CD4-positive, alpha-beta T cell (primary cell): ENCODE results near the gene SNTG2. TPM values are rescaled to one million over a fixed set of nuclear protein-coding genes. Genes with fewer than 3 reads are reported as not detected.

Experiments
- ATAC-seq: fragments of 200-7000 bp; cut with Tn5 transposase; one replicate; pipeline ENCODE4 v1.10.0; 2022; ENCODE audit warnings: mild to moderate bottlenecking; ENCODE audit not compliant: poor library complexity
- CTCF ChIA-PET: fragments of 350-600 bp; sonication (Branson Sonifier 250); formaldehyde crosslinking; loops from one replicate; lab custom pipeline; 2021; ENCODE audit warnings: antibody characterized with exemption, inconsistent platforms; lab: Charles Lee
- POLR2A ChIA-PET: fragments of 350-600 bp; sonication (Branson Sonifier 250); formaldehyde crosslinking; loops from one replicate; lab custom pipeline; 2021; ENCODE audit warnings: antibody characterized with exemption, inconsistent platforms; lab: Charles Lee
- DNase-seq, 14 experiments: peaks; one replicate each; pipeline ENCODE4 v3.0.0-alpha.2; 2013 to 2020; ENCODE audit warnings: mixed read lengths in 2 of 14
- H3K27ac ChIP-seq, 2 donors: one replicate each; pipeline versions ENCODE4 v1.5.1 to v1.7.0; 2013; ENCODE audit warnings: low read length in 2 of 2, low read depth in 1 of 2, mild to moderate bottlenecking in 1 of 2
- H3K27me3 ChIP-seq, 2 experiments: 1 replicate in 1 of 2; 2 replicates in 1 of 2; pipeline versions ENCODE4 v1.6.1 to v1.7.0; 2013; ENCODE audit warnings: low read length in 2 of 2, control low read depth in 1 of 2, mild to moderate bottlenecking in 1 of 2, moderate library complexity in 1 of 2; ENCODE audit not compliant: insufficient read depth in 2 of 2, control insufficient read depth in 1 of 2
- H3K36me3 ChIP-seq: one replicate; pipeline ENCODE4 v1.6.1; 2013; ENCODE audit warnings: low read length, control low read depth; ENCODE audit not compliant: insufficient read depth
- H3K4me1 ChIP-seq: one replicate; pipeline ENCODE4 v1.6.1; 2013; ENCODE audit warnings: low read length, control low read depth; ENCODE audit not compliant: insufficient read depth
- H3K4me3 ChIP-seq: one replicate; pipeline ENCODE4 v1.5.1; 2013; ENCODE audit warnings: mild to moderate bottlenecking, low read length, moderate library complexity
- H3K9me3 ChIP-seq, 2 experiments: 1 replicate in 1 of 2; 2 replicates in 1 of 2; pipeline versions ENCODE4 v1.6.1 to v1.7.0; 2013; ENCODE audit warnings: low read length in 2 of 2, mild to moderate bottlenecking in 2 of 2, control low read depth in 1 of 2, moderate library complexity in 1 of 2; ENCODE audit not compliant: control insufficient read depth in 1 of 2, insufficient read depth in 1 of 2
- H3K27ac Mint-ChIP-seq: one replicate; pipeline ENCODE4 v1.8.0; 2020; ENCODE audit warnings: mixed read lengths
- H3K27me3 Mint-ChIP-seq: one replicate; pipeline ENCODE4 v1.8.0; 2021; ENCODE audit warnings: mixed read lengths
- H3K36me3 Mint-ChIP-seq: one replicate; pipeline ENCODE4 v1.8.0; 2021; ENCODE audit warnings: low read depth, mixed read lengths
- H3K4me1 Mint-ChIP-seq: one replicate; pipeline ENCODE4 v1.8.0; 2021; ENCODE audit warnings: low read depth, mixed read lengths
- H3K4me3 Mint-ChIP-seq: one replicate; pipeline ENCODE4 v1.8.0; 2020; ENCODE audit warnings: mild to moderate bottlenecking, mixed read lengths
- H3K9me3 Mint-ChIP-seq: one replicate; pipeline ENCODE4 v1.8.0; 2020; ENCODE audit warnings: mixed read lengths
- intact Hi-C, 2 experiments: fragments of 100-400 bp; cut with DNase I in 1 of 2; cut with micrococcal nuclease in 1 of 2; formaldehyde crosslinking; loops; one replicate each; pipeline versions ENCODE4 v1.15.1 to v1.9.0; 2023 to 2025; cut with DNase I, micrococcal nuclease
- total RNA-seq, 174 experiments: library from RNA in 2 of 174; stranded (reverse) in 2 of 174; gene quantifications; one replicate each; pipeline ENCODE4 v1.2.3 and lab custom pipeline; 2021 to 2026
- TF ChIP-seq, protein P1 (sequence below): fragments of 200-600 bp; IDR thresholded peaks from one replicate; pipeline ENCODE4 v1.8.0; 2022; ENCODE audit warnings: antibody characterized with exemption, mild to moderate bottlenecking

Gene SNTG2
- total RNA-seq, 2 experiments from 2014 or later = 1.1 to 1.5 TPM

DNA sequence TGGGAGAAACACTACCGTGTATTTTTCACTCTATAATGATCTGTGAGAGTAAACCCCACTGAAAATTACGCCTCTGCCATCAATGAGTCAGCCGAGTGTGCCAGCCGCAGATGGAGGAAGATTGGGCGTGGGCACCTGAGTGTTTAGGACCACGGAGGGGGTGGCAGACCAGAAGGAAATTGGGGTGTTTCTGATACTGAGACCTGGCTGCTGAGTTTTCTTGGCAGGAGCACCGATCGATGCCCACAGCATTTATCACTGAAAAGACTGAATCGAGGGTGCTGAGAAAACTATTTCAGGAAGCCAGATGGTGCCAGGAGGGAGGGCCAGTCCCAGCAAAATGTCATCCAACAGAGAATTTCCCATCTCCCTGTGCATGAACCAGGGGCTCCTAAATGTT is 370.7 kb downstream of the SNTG2 start:
- Histone ChIP-seq H3K27ac (no peak overlapping the region), H3K4me1 (no peaks in the 10 kb centered on the region), H3K27me3 (no peaks in the 10 kb centered on the region), H3K4me3 (no peak overlapping the region), H3K36me3 (no peaks in the 10 kb centered on the region), H3K9me3 (peaks cover 0 to 6% of the 10 kb centered on the region in 2 experiments)
- no peaks in the 10 kb centered on the region for H3K4me1 Mint-ChIP-seq
- no peak for ATAC-seq
- no peaks in the 10 kb centered on the region for H3K36me3 Mint-ChIP-seq
- intact Hi-C loops = no loop called here
- TF ChIP-seq, protein P1, sequence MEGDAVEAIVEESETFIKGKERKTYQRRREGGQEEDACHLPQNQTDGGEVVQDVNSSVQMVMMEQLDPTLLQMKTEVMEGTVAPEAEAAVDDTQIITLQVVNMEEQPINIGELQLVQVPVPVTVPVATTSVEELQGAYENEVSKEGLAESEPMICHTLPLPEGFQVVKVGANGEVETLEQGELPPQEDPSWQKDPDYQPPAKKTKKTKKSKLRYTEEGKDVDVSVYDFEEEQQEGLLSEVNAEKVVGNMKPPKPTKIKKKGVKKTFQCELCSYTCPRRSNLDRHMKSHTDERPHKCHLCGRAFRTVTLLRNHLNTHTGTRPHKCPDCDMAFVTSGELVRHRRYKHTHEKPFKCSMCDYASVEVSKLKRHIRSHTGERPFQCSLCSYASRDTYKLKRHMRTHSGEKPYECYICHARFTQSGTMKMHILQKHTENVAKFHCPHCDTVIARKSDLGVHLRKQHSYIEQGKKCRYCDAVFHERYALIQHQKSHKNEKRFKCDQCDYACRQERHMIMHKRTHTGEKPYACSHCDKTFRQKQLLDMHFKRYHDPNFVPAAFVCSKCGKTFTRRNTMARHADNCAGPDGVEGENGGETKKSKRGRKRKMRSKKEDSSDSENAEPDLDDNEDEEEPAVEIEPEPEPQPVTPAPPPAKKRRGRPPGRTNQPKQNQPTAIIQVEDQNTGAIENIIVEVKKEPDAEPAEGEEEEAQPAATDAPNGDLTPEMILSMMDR = no peak
- H3K27ac Mint-ChIP-seq = no peak overlapping the region
- H3K27me3 Mint-ChIP-seq = no peaks in the 10 kb centered on the region
- ChIA-PET CTCF (no interaction called here), POLR2A (no interaction called here)
- no peak overlapping the region for H3K4me3 Mint-ChIP-seq
- DNase-seq = no peak
- H3K9me3 Mint-ChIP-seq = no peaks in the 10 kb centered on the region

DNA sequence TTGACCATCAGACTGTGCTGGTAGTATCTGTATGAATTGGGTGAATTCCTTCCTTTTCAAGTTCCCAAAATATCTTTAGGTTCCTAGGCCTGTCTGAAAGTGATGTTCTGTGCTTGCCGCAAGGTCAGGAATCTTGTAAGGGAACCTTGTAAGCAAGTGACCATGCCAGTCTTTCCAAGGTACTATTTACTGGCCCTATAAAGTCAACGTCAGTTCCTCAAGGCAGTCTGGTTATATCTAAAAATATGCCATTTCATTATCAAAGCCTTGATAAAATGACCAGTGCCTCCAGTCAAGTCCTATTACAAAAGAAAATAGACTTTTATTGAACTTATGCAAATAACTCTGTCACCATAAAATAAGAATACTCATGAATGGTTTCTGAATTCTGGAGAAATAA is 374.2 kb downstream of the SNTG2 start:
- Histone ChIP-seq H3K36me3 (no peaks in the 10 kb centered on the region), H3K27ac (no peak overlapping the region), H3K9me3 (no peaks in the 10 kb centered on the region), H3K4me3 (no peak overlapping the region), H3K4me1 (no peaks in the 10 kb centered on the region), H3K27me3 (no peaks in the 10 kb centered on the region)
- H3K36me3 Mint-ChIP-seq = no peaks in the 10 kb centered on the region
- intact Hi-C loops = no loop called here
- H3K27me3 Mint-ChIP-seq = no peaks in the 10 kb centered on the region
- TF ChIP-seq, protein P1 = no peak
- CTCF ChIA-PET = no interaction called here
- no peaks in the 10 kb centered on the region for H3K4me1 Mint-ChIP-seq
- no peak overlapping the region for H3K4me3 Mint-ChIP-seq
- POLR2A ChIA-PET = no interaction called here
- no peak overlapping the region for H3K27ac Mint-ChIP-seq
- no peak for ATAC-seq
- no peaks in the 10 kb centered on the region for H3K9me3 Mint-ChIP-seq
- DNase-seq = no peak

DNA sequence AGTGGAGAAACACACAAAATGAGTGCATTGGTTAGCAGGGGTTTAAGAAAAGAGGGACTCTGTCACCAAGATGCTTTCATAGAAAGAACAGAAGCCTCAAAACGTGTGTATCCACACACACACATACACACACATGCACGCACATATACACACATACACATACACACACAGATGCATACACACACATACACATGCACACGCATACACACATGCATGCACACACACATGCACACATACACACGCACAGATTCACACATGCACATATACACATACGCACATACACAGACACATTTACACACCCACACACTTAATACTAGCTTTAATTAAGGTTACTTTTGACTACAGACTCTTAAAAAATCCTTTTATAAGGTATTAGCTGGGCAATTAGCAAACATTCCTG is 378.0 kb downstream of the SNTG2 start:
- no peak overlapping the region for H3K27ac ChIP-seq
- Mint-ChIP-seq H3K27me3 (no peaks in the 10 kb centered on the region), H3K36me3 (no peaks in the 10 kb centered on the region), H3K9me3 (peaks cover 5% of the 10 kb centered on the region), H3K4me3 (no peak overlapping the region), H3K27ac (no peak overlapping the region), H3K4me1 (no peaks in the 10 kb centered on the region)
- TF ChIP-seq, protein P1 = no peak
- ATAC-seq (no peak), DNase-seq (no peak)
- ChIA-PET CTCF (no interaction called here), POLR2A (no interaction called here)
- no peaks in the 10 kb centered on the region for H3K27me3 ChIP-seq
- no peaks in the 10 kb centered on the region for H3K36me3 ChIP-seq
- intact Hi-C loops = no loop called here
- peaks cover 0 to 4% of the 10 kb centered on the region in 2 experiments for H3K9me3 ChIP-seq
- H3K4me1 ChIP-seq = no peaks in the 10 kb centered on the region
- H3K4me3 ChIP-seq = no peak overlapping the region
